WTC11 (cell line): ENCODE data around the gene LEF1. TPM values are rescaled to one million over a fixed set of nuclear protein-coding genes. Genes with fewer than 3 reads are reported as not detected.

Experiments
- ATAC-seq: fragments of 200-7000 bp; cut with Tn5 transposase; 2 replicates; pipeline ENCODE4 v1.10.0; 2021; ENCODE audit warnings: mild to moderate bottlenecking, moderate library complexity
- CTCF ChIA-PET: fragments of 300-600 bp; sonication (Branson Sonifier 250); formaldehyde crosslinking; loops from one replicate; lab custom pipeline; 2021; ENCODE audit warnings: antibody characterized with exemption; lab: Charles Lee
- POLR2A ChIA-PET: fragments of 350-600 bp; sonication (Branson Sonifier 250); formaldehyde crosslinking; loops from one replicate; lab custom pipeline; 2021; ENCODE audit warnings: antibody characterized with exemption; lab: Charles Lee
- DNase-seq: peaks from one replicate; pipeline ENCODE4 v3.0.0; 2021; ENCODE audit warnings: low spot score
- H3K27ac Mint-ChIP-seq: 2 replicates; pipeline ENCODE4 v1.8.0; 2021; ENCODE audit warnings: mixed read lengths
- H3K27me3 Mint-ChIP-seq: 2 replicates; pipeline ENCODE4 v1.8.0; 2021; ENCODE audit warnings: low read depth, mild to moderate bottlenecking, moderate library complexity, mixed read lengths
- H3K36me3 Mint-ChIP-seq: 2 replicates; pipeline ENCODE4 v1.8.0; 2021; ENCODE audit warnings: mixed read lengths
- H3K4me1 Mint-ChIP-seq: 2 replicates; pipeline ENCODE4 v1.8.0; 2022; ENCODE audit warnings: mixed read lengths
- H3K4me3 Mint-ChIP-seq: 2 replicates; pipeline ENCODE4 v1.8.0; 2021; ENCODE audit warnings: mild to moderate bottlenecking, moderate library complexity, mixed read lengths
- H3K9me3 Mint-ChIP-seq: 2 replicates; pipeline ENCODE4 v1.8.0; 2021; ENCODE audit warnings: mixed read lengths
- ATF1 ChIP-seq: sonication (generic); formaldehyde crosslinking; IDR thresholded peaks from 2 replicates; pipeline ENCODE4 v1.8.1; 2023; ENCODE audit warnings: mild to moderate bottlenecking, moderate library complexity, missing genetic modification reagents
- EMX1 ChIP-seq: fragments of 250-450 bp; sonication (Bioruptor Pico); IDR thresholded peaks from 2 replicates; pipeline ENCODE4 v1.8.0; 2021; ENCODE audit warnings: mild to moderate bottlenecking
- ERG ChIP-seq: fragments of 250-450 bp; sonication (Bioruptor Pico); IDR thresholded peaks from 2 replicates; pipeline ENCODE4 v1.8.0; 2021; ENCODE audit warnings: mild to moderate bottlenecking
- FOXJ3 ChIP-seq: sonication (generic); formaldehyde crosslinking; IDR thresholded peaks from 2 replicates; pipeline ENCODE4 v1.9.0; 2021; ENCODE audit warnings: missing genetic modification reagents, mild to moderate bottlenecking, borderline replicate concordance
- GRHL2 ChIP-seq: fragments of 250-450 bp; sonication (Bioruptor Pico); IDR thresholded peaks from 2 replicates; pipeline ENCODE4 v1.8.0; 2022; ENCODE audit warnings: mild to moderate bottlenecking, moderate library complexity; ENCODE audit not compliant: insufficient replicate concordance, severe bottlenecking
- IRF1 ChIP-seq: sonication (generic); formaldehyde crosslinking; IDR thresholded peaks from 2 replicates; pipeline ENCODE4 v1.8.0; 2023; ENCODE audit warnings: missing genetic modification reagents
- JAZF1 ChIP-seq: fragments of 250-450 bp; sonication (Bioruptor Pico); IDR thresholded peaks from 2 replicates; pipeline ENCODE4 v1.9.0; 2021; ENCODE audit warnings: moderate library complexity, mild to moderate bottlenecking, inconsistent platforms
- KAT7 ChIP-seq: sonication (generic); formaldehyde crosslinking; IDR thresholded peaks from 2 replicates; pipeline ENCODE4 v1.8.1; 2023; ENCODE audit warnings: missing genetic modification reagents, mild to moderate bottlenecking, borderline replicate concordance
- MXD4 ChIP-seq: fragments of 250-450 bp; sonication (Bioruptor Pico); IDR thresholded peaks from 2 replicates; pipeline ENCODE4 v1.8.0; 2021; ENCODE audit warnings: mild to moderate bottlenecking, moderate library complexity, borderline replicate concordance
- MYBL2 ChIP-seq: sonication (generic); formaldehyde crosslinking; IDR thresholded peaks from 2 replicates; pipeline ENCODE4 v1.8.1; 2023; ENCODE audit warnings: mild to moderate bottlenecking, moderate library complexity, missing genetic modification reagents
- NFATC4 ChIP-seq: fragments of 250-450 bp; sonication (Bioruptor Pico); IDR thresholded peaks from 2 replicates; pipeline ENCODE4 v1.9.0; 2021; ENCODE audit warnings: mild to moderate bottlenecking
- PRRX2 ChIP-seq: fragments of 250-450 bp; sonication (Bioruptor Pico); IDR thresholded peaks from 2 replicates; pipeline ENCODE4 v1.8.0; 2021; ENCODE audit warnings: mild to moderate bottlenecking
- RORB ChIP-seq: fragments of 250-450 bp; sonication (Bioruptor Pico); IDR thresholded peaks from 2 replicates; pipeline ENCODE4 v1.9.0; 2021; ENCODE audit warnings: mild to moderate bottlenecking
- SMAD4 ChIP-seq: sonication (generic); formaldehyde crosslinking; IDR thresholded peaks from 2 replicates; pipeline ENCODE4 v1.8.0; 2022; ENCODE audit warnings: mild to moderate bottlenecking, missing genetic modification reagents
- TP53 ChIP-seq: sonication (generic); formaldehyde crosslinking; IDR thresholded peaks from 2 replicates; pipeline ENCODE4 v1.8.1; 2023; ENCODE audit warnings: mild to moderate bottlenecking, missing genetic modification reagents
- ZMAT4 ChIP-seq: fragments of 250-450 bp; sonication (Bioruptor Pico); IDR thresholded peaks from 2 replicates; pipeline ENCODE4 v1.9.0; 2021; ENCODE audit warnings: mild to moderate bottlenecking
- ZNF263 ChIP-seq: sonication (generic); formaldehyde crosslinking; IDR thresholded peaks from 2 replicates; pipeline ENCODE4 v1.8.1; 2022; ENCODE audit warnings: low read depth, mild to moderate bottlenecking, moderate library complexity, missing genetic modification reagents
- ZNF396 ChIP-seq: fragments of 250-450 bp; sonication (Bioruptor Pico); IDR thresholded peaks from 2 replicates; pipeline ENCODE4 v1.8.0; 2021; ENCODE audit warnings: mild to moderate bottlenecking, moderate library complexity, borderline replicate concordance
- ZNF416 ChIP-seq: fragments of 250-450 bp; sonication (Bioruptor Pico); IDR thresholded peaks from 2 replicates; pipeline ENCODE4 v1.9.0; 2021; ENCODE audit warnings: mild to moderate bottlenecking, inconsistent platforms
- ZSCAN18 ChIP-seq: fragments of 250-450 bp; sonication (Bioruptor Pico); IDR thresholded peaks from 2 replicates; pipeline ENCODE4 v2.1.2; 2022; ENCODE audit warnings: mild to moderate bottlenecking, moderate library complexity
- total RNA-seq: library from RNA; stranded (reverse); gene quantifications from 3 replicates; pipeline ENCODE4 v1.2.3, GENCODE V29; 2021
- TF ChIP-seq, protein P1 (sequence below): sonication (generic); formaldehyde crosslinking; conservative IDR thresholded peaks from 2 replicates; pipeline ENCODE4 v1.8.1; 2022; ENCODE audit warnings: mild to moderate bottlenecking, missing genetic modification reagents
- TF ChIP-seq, protein P2 (sequence below): sonication (generic); formaldehyde crosslinking; IDR thresholded peaks from 2 replicates; pipeline ENCODE4 v1.8.0; 2023; ENCODE audit warnings: mild to moderate bottlenecking, missing genetic modification reagents

The LEF1 gene
- total RNA-seq, 1 experiment from 2014 or later = 1.3 TPM

DNA sequence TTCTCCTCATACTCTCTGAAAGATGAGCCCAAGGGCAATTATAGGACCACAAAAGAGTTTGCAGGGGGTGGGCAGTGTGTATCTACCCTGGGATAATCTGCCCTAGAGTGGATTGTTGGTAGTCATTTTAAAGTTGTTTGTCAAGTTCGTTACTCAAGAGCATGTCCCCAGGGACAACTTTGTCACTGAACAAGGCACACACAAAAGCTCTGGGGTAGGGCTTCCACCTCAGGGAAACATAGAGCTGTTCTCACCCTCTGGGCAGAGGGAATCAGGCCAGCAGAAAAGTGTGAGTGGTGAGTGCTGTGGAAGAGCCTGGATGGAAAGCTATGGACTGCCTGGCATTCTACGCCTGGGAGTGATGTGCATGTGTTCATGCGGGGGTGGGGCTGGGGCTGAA is 23.3 kb upstream of the LEF1 start:
- TF ChIP-seq, protein P1, sequence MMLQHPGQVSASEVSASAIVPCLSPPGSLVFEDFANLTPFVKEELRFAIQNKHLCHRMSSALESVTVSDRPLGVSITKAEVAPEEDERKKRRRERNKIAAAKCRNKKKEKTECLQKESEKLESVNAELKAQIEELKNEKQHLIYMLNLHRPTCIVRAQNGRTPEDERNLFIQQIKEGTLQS (CRISPR knock-in tag) = no peak
- TF ChIP-seq EMX1 (CRISPR knock-in tag) (no peak), ZMAT4 (CRISPR knock-in tag) (no peak), MYBL2 (CRISPR knock-in tag) (no peak), ERG (CRISPR knock-in tag) (no peak), RORB (no peak)
- TF ChIP-seq, protein P2, sequence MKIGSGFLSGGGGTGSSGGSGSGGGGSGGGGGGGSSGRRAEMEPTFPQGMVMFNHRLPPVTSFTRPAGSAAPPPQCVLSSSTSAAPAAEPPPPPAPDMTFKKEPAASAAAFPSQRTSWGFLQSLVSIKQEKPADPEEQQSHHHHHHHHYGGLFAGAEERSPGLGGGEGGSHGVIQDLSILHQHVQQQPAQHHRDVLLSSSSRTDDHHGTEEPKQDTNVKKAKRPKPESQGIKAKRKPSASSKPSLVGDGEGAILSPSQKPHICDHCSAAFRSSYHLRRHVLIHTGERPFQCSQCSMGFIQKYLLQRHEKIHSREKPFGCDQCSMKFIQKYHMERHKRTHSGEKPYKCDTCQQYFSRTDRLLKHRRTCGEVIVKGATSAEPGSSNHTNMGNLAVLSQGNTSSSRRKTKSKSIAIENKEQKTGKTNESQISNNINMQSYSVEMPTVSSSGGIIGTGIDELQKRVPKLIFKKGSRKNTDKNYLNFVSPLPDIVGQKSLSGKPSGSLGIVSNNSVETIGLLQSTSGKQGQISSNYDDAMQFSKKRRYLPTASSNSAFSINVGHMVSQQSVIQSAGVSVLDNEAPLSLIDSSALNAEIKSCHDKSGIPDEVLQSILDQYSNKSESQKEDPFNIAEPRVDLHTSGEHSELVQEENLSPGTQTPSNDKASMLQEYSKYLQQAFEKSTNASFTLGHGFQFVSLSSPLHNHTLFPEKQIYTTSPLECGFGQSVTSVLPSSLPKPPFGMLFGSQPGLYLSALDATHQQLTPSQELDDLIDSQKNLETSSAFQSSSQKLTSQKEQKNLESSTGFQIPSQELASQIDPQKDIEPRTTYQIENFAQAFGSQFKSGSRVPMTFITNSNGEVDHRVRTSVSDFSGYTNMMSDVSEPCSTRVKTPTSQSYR = no peak
- POLR2A ChIA-PET = no interaction called here
- Mint-ChIP-seq H3K4me3 (no peak overlapping the region), H3K9me3 (0 out of 2 replicates have a peak, but pooled peaks cover 3% of the 10 kb centered on the region), H3K4me1 (peaks cover 33% of the 10 kb centered on the region), H3K36me3 (no peaks in the 10 kb centered on the region), H3K27ac (no peak overlapping the region), H3K27me3 (peaks cover 91% of the 10 kb centered on the region)
- no peak for DNase-seq
- CTCF ChIA-PET = no interaction called here
- ATAC-seq = no peak

- Mint-ChIP-seq H3K27ac (no peak overlapping the region), H3K36me3 (no peaks in the 10 kb centered on the region), H3K9me3 (0 out of 2 replicates have a peak, but pooled peaks cover 3% of the 10 kb centered on the region), H3K4me1 (peaks cover 38% of the 10 kb centered on the region), H3K4me3 (no peak overlapping the region), H3K27me3 (peaks cover 84% of the 10 kb centered on the region)
- no peak for TF ChIP-seq MXD4 (CRISPR knock-in tag)
- TF ChIP-seq IRF1 (CRISPR knock-in tag) = no peak
- no peak for TF ChIP-seq JAZF1 (CRISPR knock-in tag)
- TF ChIP-seq NFATC4 = no peak
- TF ChIP-seq ZNF263 (CRISPR knock-in tag) = no peak
- TF ChIP-seq ZNF396 (CRISPR knock-in tag) = no peak
- no peak for TF ChIP-seq KAT7 (CRISPR knock-in tag)
- no peak for TF ChIP-seq PRRX2 (CRISPR knock-in tag)
- no peak for TF ChIP-seq SMAD4 (CRISPR knock-in tag)
- TF ChIP-seq ATF1 (CRISPR knock-in tag) = no peak
- TF ChIP-seq TP53 (CRISPR knock-in tag) = no peak
- TF ChIP-seq MYBL2 (CRISPR knock-in tag) = no peak
- no peak for TF ChIP-seq FOXJ3
- no peak for TF ChIP-seq ZMAT4 (CRISPR knock-in tag)
- TF ChIP-seq ZSCAN18 (CRISPR knock-in tag) = no peak
- TF ChIP-seq ZNF416 (CRISPR knock-in tag) = no peak
- TF ChIP-seq, protein P2 = no peak
- TF ChIP-seq GRHL2 = no peak
- TF ChIP-seq RORB = no peak
- ChIA-PET POLR2A (no interaction called here), CTCF (no interaction called here)
- no peak for ATAC-seq
- DNase-seq = no peak
Measured at GRCh38 chr4:108191269-108191914, 22.7 kb upstream of the LEF1 start.
